ENCODE results near the gene MED12. TPM values are rescaled to one million over a fixed set of nuclear protein-coding genes. Genes with fewer than 3 reads are reported as not detected.

MED12 gene
- polyA plus RNA-seq, 1 experiment = 12.4 TPM

DNA sequence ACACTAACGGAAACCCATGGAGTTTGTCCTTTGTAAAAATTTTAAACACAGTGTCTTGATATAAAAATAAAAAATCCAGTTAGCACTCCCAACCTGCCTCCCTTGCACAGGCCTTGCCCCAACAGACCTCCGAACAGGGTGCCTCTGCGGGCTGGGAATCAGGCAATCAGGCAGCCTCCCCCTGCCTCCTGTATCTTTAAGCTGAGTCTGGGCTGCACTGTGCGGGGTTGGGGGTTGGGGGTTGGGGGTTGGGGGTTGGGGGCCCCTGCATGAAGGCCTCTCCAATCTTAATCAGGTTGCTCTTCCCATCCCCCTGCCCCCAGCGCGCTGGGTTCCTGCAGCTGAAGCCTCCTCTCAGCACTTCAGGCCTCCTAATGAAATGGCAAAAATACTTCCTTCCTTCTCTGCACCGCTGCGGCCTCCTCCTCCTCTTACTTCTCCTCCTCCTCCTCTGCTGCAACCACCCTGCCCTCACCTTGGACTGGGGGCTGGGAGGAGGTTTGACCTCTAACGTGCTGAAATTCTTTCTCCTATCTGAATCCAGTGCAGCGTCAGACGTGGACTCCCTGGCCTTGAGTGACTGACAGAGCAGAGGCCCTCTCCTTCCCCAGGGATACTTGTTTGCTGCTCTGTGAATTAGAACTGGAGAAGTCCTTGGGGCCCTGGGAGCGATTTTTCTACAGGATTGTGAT, 52.9 kb downstream of the MED12 start:
- CTCF ChIA-PET = no interaction called here
- no peak for TF ChIP-seq CTCF (IDR thresholded peaks at IDR 0.05; ENCODE audit: insufficient read depth, low read depth, low read length)
- H3K36me3 ChIP-seq (ENCODE audit: control insufficient read depth, insufficient read depth, low read length) = no peaks in the 10 kb centered on the region
- POLR2A ChIA-PET = no interaction called here
- no peak for DNase-seq (ENCODE audit: low read depth)
- H3K27me3 ChIP-seq (ENCODE audit: control insufficient read depth, insufficient read depth, low read length) = no peaks in the 10 kb centered on the region
- no peak overlapping the region for H3K4me3 ChIP-seq (ENCODE audit: low read depth, low read length)

DNA sequence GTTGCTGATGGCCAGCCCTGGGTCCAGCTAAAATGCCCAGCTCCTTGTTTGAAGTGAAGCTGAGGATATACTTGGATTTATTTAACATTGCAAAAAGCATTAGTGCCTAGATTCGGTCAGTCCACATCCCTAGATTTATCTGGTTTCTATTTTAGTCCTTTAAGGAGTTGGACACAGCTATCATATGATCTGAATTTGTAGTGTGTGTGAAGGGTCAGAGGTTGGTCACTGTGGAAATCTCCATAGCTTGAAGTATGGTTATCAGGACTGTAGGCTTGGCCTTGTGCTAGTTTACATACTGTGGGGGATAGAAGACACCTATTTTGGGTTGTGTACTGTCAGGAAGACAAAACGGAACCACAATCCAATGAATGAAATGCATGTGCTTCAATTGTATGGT, 55.0 kb downstream of the MED12 start:
- no peak for TF ChIP-seq CTCF (IDR thresholded peaks at IDR 0.05; ENCODE audit: insufficient read depth, low read depth, low read length)
- Histone ChIP-seq H3K36me3 (ENCODE audit: control insufficient read depth, insufficient read depth, low read length) (no peaks in the 10 kb centered on the region), H3K27me3 (ENCODE audit: control insufficient read depth, insufficient read depth, low read length) (no peaks in the 10 kb centered on the region), H3K4me3 (ENCODE audit: low read depth, low read length) (no peak overlapping the region)
- POLR2A ChIA-PET = no interaction called here
- no peak for DNase-seq (ENCODE audit: low read depth)
- CTCF ChIA-PET = no interaction called here

GRCh38 chrX:71174795-71175194, 56.4 kb downstream of the MED12 start:
- ChIA-PET CTCF (no interaction called here), POLR2A (no interaction called here)
- no peaks in the 10 kb centered on the region for H3K36me3 ChIP-seq (ENCODE audit: control insufficient read depth, insufficient read depth, low read length)
- TF ChIP-seq CTCF (IDR thresholded peaks at IDR 0.05; ENCODE audit: insufficient read depth, low read depth, low read length) = no peak
- DNase-seq (ENCODE audit: low read depth) = no peak
- no peaks in the 10 kb centered on the region for H3K27me3 ChIP-seq (ENCODE audit: control insufficient read depth, insufficient read depth, low read length)
- H3K4me3 ChIP-seq (ENCODE audit: low read depth, low read length) = no peak overlapping the region

GRCh38 chrX:71175531-71175930, 57.1 kb downstream of the MED12 start:
- Histone ChIP-seq H3K36me3 (ENCODE audit: control insufficient read depth, insufficient read depth, low read length) (no peaks in the 10 kb centered on the region), H3K4me3 (ENCODE audit: low read depth, low read length) (no peak overlapping the region), H3K27me3 (ENCODE audit: control insufficient read depth, insufficient read depth, low read length) (no peaks in the 10 kb centered on the region)
- no peak for TF ChIP-seq CTCF (IDR thresholded peaks at IDR 0.05; ENCODE audit: insufficient read depth, low read depth, low read length)
- ChIA-PET CTCF (no interaction called here), POLR2A (no interaction called here)
- DNase-seq (ENCODE audit: low read depth) = no peak

DNA sequence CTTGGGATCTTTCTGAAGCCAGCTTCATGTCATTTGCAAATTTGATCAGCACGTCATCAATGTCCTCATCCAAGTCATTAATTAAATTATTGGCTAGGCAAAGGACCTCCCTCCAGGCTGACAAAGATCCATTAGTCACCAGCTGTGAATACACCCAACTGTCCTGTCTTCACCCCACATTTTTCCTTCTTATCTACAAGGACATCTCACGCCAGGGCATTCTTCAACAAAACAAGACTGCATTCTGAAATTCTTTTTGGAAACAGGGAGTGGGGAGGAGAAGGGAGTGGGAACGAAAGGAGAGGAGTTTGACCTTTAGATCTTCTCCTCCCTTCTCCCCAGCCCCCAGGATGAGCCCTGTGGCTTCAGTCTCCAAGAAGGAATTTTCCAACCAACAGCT, 58.9 kb downstream of the MED12 start:
- ChIA-PET CTCF (interaction anchor here (1.2 to 4.0 kb wide), 5 partner anchors 176 to 408 kb away, joined by 3 to 26 read pairs (median 4); no protein-coding TSS in a partner anchor), POLR2A (no interaction called here)
- DNase-seq (ENCODE audit: low read depth) = no peak
- no peak for TF ChIP-seq CTCF (IDR thresholded peaks at IDR 0.05; ENCODE audit: insufficient read depth, low read depth, low read length)
- no peak overlapping the region for H3K4me3 ChIP-seq (ENCODE audit: low read depth, low read length)
- H3K36me3 ChIP-seq (ENCODE audit: control insufficient read depth, insufficient read depth, low read length) = no peaks in the 10 kb centered on the region
- H3K27me3 ChIP-seq (ENCODE audit: control insufficient read depth, insufficient read depth, low read length) = no peaks in the 10 kb centered on the region

Data from BJ (cell line).